HEK293 (cell line): ENCODE results near the gene LRBA.

Experiments
- CTCF ChIA-PET: fragments of 350-600 bp; formaldehyde crosslinking; extraction: SDS; loops from one replicate; lab custom pipeline; 2021; ENCODE audit warnings: antibody characterized with exemption; lab: Yijun Ruan, JAX
- POLR2A ChIA-PET: fragments of 300-600 bp; formaldehyde crosslinking; extraction: SDS; loops from one replicate; lab custom pipeline; 2020; ENCODE audit warnings: antibody characterized with exemption, inconsistent platforms; lab: Yijun Ruan, JAX
- H3K27ac ChIP-seq: fragments of 200-500 bp; sonication (Bioruptor generic); 2 replicates; pipeline ENCODE4 v1.5.1; 2014; ENCODE audit warnings: low read depth, low read length, control low read depth, inconsistent platforms; ENCODE audit errors: extremely low read depth
- H3K36me3 ChIP-seq, 2 experiments: fragments of 200-500 bp in 1 of 2; sonication (Bioruptor generic) in 1 of 2; 1 replicate in 1 of 2; 2 replicates in 1 of 2; pipeline ENCODE4 v1.5.1; 2014 to 2017; ENCODE audit warnings: inconsistent platforms in 2 of 2, low read length in 2 of 2; ENCODE audit not compliant: control insufficient read depth in 2 of 2, insufficient read depth in 1 of 2
- H3K4me1 ChIP-seq: fragments of 200-500 bp; sonication (Bioruptor generic); 2 replicates; pipeline ENCODE4 v1.5.1; 2014; ENCODE audit warnings: mild to moderate bottlenecking, low read length, inconsistent platforms; ENCODE audit not compliant: control insufficient read depth, insufficient read depth
- H3K4me3 ChIP-seq: 2 replicates; pipeline ENCODE4 v1.5.1; 2011; ENCODE audit warnings: low read depth, mild to moderate bottlenecking, control low read depth, low read length, moderate library complexity
- H3K9me3 ChIP-seq: fragments of 200-500 bp; sonication (Bioruptor generic); 2 replicates; pipeline ENCODE4 v1.5.1; 2014; ENCODE audit warnings: low read depth, low read length, inconsistent platforms; ENCODE audit not compliant: control insufficient read depth, insufficient read depth
- BCL11B ChIP-seq: fragments of 450-650 bp; formaldehyde crosslinking; IDR thresholded peaks from 2 replicates; pipeline ENCODE4 v1.5.1; 2016; ENCODE audit warnings: low read depth, missing biosample characterization, missing genetic modification characterization
- EGR2 ChIP-seq: fragments of 450-650 bp; formaldehyde crosslinking; IDR thresholded peaks from 2 replicates; pipeline ENCODE4 v1.5.1; 2016; ENCODE audit warnings: low read depth, missing biosample characterization, missing genetic modification characterization
- GLI2 ChIP-seq: fragments of 450-650 bp; formaldehyde crosslinking; IDR thresholded peaks from 2 replicates; pipeline ENCODE4; 2017; ENCODE audit warnings: missing biosample characterization, missing genetic modification characterization, low read depth, borderline replicate concordance
- GLIS2 ChIP-seq: fragments of 450-650 bp; formaldehyde crosslinking; IDR thresholded peaks from 2 replicates; pipeline ENCODE4 v1.5.1; 2016; ENCODE audit warnings: missing biosample characterization, missing genetic modification characterization
- HOXD13 ChIP-seq: sonication (generic); formaldehyde crosslinking; IDR thresholded peaks from 2 replicates; pipeline ENCODE4 v1.8.0; 2022; ENCODE audit warnings: missing genetic modification reagents, borderline replicate concordance
- SCRT1 ChIP-seq: fragments of 450-650 bp; formaldehyde crosslinking; IDR thresholded peaks from 2 replicates; pipeline ENCODE4 v1.5.1; 2016; ENCODE audit warnings: missing biosample characterization, missing genetic modification characterization, borderline replicate concordance
- ZNF202 ChIP-seq: fragments of 450-650 bp; formaldehyde crosslinking; IDR thresholded peaks from 2 replicates; pipeline ENCODE4 v1.5.1; 2016; ENCODE audit warnings: missing biosample characterization, missing genetic modification characterization, borderline replicate concordance
- ZNF223 ChIP-seq: fragments of 450-650 bp; formaldehyde crosslinking; IDR thresholded peaks from 2 replicates; pipeline ENCODE4 v1.5.1; 2016; ENCODE audit warnings: missing biosample characterization, missing genetic modification characterization
- ZNF292 ChIP-seq: fragments of 450-650 bp; formaldehyde crosslinking; IDR thresholded peaks from 2 replicates; pipeline ENCODE4 v1.5.1; 2016; ENCODE audit warnings: low read depth, missing biosample characterization, missing genetic modification characterization, borderline replicate concordance
- ZNF324 ChIP-seq: fragments of 450-650 bp; formaldehyde crosslinking; IDR thresholded peaks from 2 replicates; pipeline ENCODE4 v1.5.1; 2016; ENCODE audit warnings: missing biosample characterization, missing genetic modification characterization
- ZNF48 ChIP-seq: fragments of 450-650 bp; formaldehyde crosslinking; IDR thresholded peaks from 2 replicates; pipeline ENCODE4 v1.5.1; 2016; ENCODE audit warnings: missing biosample characterization, missing genetic modification characterization
- ZNF549 ChIP-seq: fragments of 450-650 bp; IDR thresholded peaks from 2 replicates; pipeline ENCODE4 v1.5.1; 2018; ENCODE audit warnings: missing biosample characterization, missing genetic modification characterization, mild to moderate bottlenecking, inconsistent platforms, moderate library complexity
- ZNF571 ChIP-seq: fragments of 450-650 bp; formaldehyde crosslinking; IDR thresholded peaks from 2 replicates; pipeline ENCODE4 v1.5.0; 2017; ENCODE audit warnings: missing biosample characterization, missing genetic modification characterization
- ZNF677 ChIP-seq: fragments of 450-650 bp; IDR thresholded peaks from 2 replicates; pipeline ENCODE4 v1.5.0; 2018; ENCODE audit warnings: missing biosample characterization, mild to moderate bottlenecking, missing genetic modification characterization, moderate library complexity
- ZNF776 ChIP-seq: fragments of 450-650 bp; formaldehyde crosslinking; IDR thresholded peaks from 2 replicates; pipeline ENCODE4 v1.5.0; 2017; ENCODE audit warnings: missing biosample characterization, missing genetic modification characterization, borderline replicate concordance
- ZNF843 ChIP-seq: fragments of 450-650 bp; formaldehyde crosslinking; IDR thresholded peaks from 2 replicates; pipeline ENCODE4 v1.5.1; 2016; ENCODE audit warnings: missing biosample characterization, missing genetic modification characterization
- TF ChIP-seq, protein P1 (sequence below): fragments of 450-650 bp; formaldehyde crosslinking; IDR thresholded peaks from 2 replicates; pipeline ENCODE4 v1.5.1; 2016; ENCODE audit warnings: missing biosample characterization, missing genetic modification characterization
- TF ChIP-seq, protein P2 (sequence below): fragments of 450-650 bp; formaldehyde crosslinking; IDR thresholded peaks from 2 replicates; pipeline ENCODE4 v1.5.1; 2017; ENCODE audit warnings: missing biosample characterization, mild to moderate bottlenecking, missing genetic modification characterization, moderate library complexity
- TF ChIP-seq, protein P3 (sequence below): fragments of 450-650 bp; formaldehyde crosslinking; IDR thresholded peaks from 2 replicates; pipeline ENCODE4 v1.5.1; 2016; ENCODE audit warnings: missing biosample characterization, missing genetic modification characterization
- TF ChIP-seq, protein P4 (sequence below): fragments of 450-650 bp; formaldehyde crosslinking; IDR thresholded peaks from 2 replicates; pipeline ENCODE4 v1.5.0; 2017; ENCODE audit warnings: missing biosample characterization, missing genetic modification characterization, borderline replicate concordance

Gene LRBA

DNA sequence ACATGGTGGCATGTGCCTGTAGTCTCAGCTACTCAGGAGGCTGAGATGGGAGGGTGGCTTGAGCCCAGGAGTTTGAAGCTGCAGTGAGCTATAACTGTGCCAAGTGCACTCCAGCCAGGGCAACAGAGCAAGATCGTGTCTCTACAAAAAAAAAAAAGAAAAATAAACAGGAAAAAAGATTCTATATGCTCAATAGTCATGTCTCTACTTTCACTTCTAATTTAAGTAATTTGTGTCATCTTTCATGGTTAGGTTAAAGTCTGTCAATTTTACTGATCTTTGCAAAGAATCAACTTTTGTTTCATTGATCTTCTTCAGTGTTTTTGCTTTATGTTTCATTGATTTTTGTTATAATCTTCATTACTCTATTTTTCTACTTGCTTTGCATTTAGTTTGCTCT is 539.3 kb downstream of the LRBA start (continued):
- TF ChIP-seq GLIS2 (no peak), ZNF223 (tag by site-specific recombination) (no peak), BCL11B (tag by site-specific recombination) (no peak), SCRT1 (tag by site-specific recombination) (no peak)

DNA sequence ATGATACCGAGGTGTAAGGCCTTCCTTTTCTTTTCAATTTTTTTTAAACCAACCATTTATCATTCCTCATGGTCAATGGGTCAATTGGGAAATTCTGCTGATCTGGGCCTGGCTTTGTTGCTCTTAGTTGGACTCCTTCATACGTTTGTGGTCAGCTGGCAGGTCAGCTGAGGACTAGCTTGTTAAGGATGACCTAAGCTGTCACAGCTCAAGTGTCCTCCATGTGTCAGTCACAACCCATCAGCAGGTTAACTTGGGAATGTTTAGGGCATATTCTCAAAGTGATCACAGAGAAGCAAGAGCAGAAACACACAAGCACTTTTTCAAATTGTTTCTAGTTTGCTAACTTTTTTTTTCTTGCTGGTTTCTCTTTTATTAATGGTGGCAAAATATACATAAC is 550.6 kb downstream of the LRBA start:
- TF ChIP-seq ZNF292 (tag by site-specific recombination) (no peak), ZNF571 (tag by site-specific recombination) (no peak), ZNF324 (tag by site-specific recombination) (no peak), ZNF48 (tag by site-specific recombination) (no peak), EGR2 (tag by site-specific recombination) (no peak), HOXD13 (CRISPR knock-in tag) (no peak), ZNF202 (tag by site-specific recombination) (no peak), ZNF776 (tag by site-specific recombination) (no peak), GLI2 (no peak), ZNF677 (no peak), ZNF843 (no peak)
- TF ChIP-seq, protein P1, sequence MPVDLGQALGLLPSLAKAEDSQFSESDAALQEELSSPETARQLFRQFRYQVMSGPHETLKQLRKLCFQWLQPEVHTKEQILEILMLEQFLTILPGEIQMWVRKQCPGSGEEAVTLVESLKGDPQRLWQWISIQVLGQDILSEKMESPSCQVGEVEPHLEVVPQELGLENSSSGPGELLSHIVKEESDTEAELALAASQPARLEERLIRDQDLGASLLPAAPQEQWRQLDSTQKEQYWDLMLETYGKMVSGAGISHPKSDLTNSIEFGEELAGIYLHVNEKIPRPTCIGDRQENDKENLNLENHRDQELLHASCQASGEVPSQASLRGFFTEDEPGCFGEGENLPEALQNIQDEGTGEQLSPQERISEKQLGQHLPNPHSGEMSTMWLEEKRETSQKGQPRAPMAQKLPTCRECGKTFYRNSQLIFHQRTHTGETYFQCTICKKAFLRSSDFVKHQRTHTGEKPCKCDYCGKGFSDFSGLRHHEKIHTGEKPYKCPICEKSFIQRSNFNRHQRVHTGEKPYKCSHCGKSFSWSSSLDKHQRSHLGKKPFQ (tag by site-specific recombination): no peak
- TF ChIP-seq, protein P2, sequence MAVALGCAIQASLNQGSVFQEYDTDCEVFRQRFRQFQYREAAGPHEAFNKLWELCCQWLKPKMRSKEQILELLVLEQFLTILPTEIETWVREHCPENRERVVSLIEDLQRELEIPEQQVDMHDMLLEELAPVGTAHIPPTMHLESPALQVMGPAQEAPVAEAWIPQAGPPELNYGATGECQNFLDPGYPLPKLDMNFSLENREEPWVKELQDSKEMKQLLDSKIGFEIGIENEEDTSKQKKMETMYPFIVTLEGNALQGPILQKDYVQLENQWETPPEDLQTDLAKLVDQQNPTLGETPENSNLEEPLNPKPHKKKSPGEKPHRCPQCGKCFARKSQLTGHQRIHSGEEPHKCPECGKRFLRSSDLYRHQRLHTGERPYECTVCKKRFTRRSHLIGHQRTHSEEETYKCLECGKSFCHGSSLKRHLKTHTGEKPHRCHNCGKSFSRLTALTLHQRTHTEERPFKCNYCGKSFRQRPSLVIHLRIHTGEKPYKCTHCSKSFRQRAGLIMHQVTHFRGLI (tag by site-specific recombination): no peak
- TF ChIP-seq, protein P3, sequence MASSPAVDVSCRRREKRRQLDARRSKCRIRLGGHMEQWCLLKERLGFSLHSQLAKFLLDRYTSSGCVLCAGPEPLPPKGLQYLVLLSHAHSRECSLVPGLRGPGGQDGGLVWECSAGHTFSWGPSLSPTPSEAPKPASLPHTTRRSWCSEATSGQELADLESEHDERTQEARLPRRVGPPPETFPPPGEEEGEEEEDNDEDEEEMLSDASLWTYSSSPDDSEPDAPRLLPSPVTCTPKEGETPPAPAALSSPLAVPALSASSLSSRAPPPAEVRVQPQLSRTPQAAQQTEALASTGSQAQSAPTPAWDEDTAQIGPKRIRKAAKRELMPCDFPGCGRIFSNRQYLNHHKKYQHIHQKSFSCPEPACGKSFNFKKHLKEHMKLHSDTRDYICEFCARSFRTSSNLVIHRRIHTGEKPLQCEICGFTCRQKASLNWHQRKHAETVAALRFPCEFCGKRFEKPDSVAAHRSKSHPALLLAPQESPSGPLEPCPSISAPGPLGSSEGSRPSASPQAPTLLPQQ: no peak
- CTCF ChIA-PET: interaction anchor here (0.5 kb wide), 1 partner anchor 79 kb away, joined by 4 read pairs; no protein-coding TSS in a partner anchor
- POLR2A ChIA-PET: no interaction called here

DNA sequence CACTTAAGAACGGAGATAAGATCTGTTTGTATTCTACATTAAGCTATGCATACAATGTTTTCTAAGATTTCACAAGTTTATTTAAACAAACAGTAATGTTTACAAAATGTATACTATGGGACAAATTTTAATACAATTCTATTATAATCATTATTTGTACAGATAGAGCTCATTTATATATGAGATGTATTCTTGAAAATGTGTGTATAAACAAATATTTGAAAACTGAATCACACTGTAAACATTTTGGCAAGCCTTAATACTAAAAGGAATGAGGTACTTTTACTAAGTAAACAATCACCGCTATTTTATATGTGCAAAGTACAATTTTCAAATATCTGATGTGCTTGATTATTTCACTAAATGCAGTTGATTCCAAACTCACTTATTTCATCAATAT is 552.3 kb downstream of the LRBA start:
- ChIA-PET CTCF (no interaction called here), POLR2A (no interaction called here)
- TF ChIP-seq, protein P4, sequence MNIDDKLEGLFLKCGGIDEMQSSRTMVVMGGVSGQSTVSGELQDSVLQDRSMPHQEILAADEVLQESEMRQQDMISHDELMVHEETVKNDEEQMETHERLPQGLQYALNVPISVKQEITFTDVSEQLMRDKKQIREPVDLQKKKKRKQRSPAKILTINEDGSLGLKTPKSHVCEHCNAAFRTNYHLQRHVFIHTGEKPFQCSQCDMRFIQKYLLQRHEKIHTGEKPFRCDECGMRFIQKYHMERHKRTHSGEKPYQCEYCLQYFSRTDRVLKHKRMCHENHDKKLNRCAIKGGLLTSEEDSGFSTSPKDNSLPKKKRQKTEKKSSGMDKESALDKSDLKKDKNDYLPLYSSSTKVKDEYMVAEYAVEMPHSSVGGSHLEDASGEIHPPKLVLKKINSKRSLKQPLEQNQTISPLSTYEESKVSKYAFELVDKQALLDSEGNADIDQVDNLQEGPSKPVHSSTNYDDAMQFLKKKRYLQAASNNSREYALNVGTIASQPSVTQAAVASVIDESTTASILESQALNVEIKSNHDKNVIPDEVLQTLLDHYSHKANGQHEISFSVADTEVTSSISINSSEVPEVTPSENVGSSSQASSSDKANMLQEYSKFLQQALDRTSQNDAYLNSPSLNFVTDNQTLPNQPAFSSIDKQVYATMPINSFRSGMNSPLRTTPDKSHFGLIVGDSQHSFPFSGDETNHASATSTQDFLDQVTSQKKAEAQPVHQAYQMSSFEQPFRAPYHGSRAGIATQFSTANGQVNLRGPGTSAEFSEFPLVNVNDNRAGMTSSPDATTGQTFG: no peak
- TF ChIP-seq ZNF549 (tag by site-specific recombination): no peak

More for the DNA sequence above, 550.6 kb downstream of the LRBA start:
- Histone ChIP-seq H3K9me3 (no peaks in the 10 kb centered on the region), H3K27ac (no peak overlapping the region), H3K4me3 (no peak overlapping the region), H3K4me1 (no peaks in the 10 kb centered on the region), H3K36me3 (no peaks in the 10 kb centered on the region)

More for the DNA sequence above, 552.3 kb downstream of the LRBA start:
- no peak overlapping the region for H3K27ac ChIP-seq
- no peaks in the 10 kb centered on the region for H3K9me3 ChIP-seq
- H3K4me3 ChIP-seq: no peak overlapping the region
- H3K36me3 ChIP-seq: no peaks in the 10 kb centered on the region
- H3K4me1 ChIP-seq: no peaks in the 10 kb centered on the region
